ENCODE measurements around the gene EFCAB6. TPM values are rescaled to one million over a fixed set of nuclear protein-coding genes. Genes with fewer than 3 reads are reported as not detected.

Gene EFCAB6
- total and polyA plus RNA-seq, 2 donors (not counting 3 experiments of a cell fraction or from before 2014, with no cell fraction given), result 0.07 to 0.31 TPM

DNA sequence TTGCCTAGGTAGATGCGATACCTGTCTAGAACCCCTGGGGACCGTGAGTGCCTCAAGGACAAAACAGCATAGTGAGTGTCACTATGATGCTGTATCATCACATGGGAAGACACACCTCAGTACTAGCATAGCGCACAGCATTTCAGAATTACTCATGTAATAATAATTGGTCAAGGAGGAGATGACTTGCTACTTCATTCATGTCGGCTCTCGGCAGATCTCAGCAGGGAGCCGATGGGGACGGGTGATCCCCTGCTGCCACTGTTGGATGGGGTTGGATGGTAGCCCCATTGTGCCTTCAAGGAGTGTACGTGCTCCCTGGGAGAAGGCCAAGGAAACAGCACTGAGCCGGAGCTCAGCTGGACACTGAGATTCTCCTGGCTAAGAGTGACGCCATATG, 186.9 kb downstream of the EFCAB6 start:
- no peaks in the 10 kb centered on the region for H3K9me1 ChIP-seq (replicated peaks; ENCODE audit: control insufficient read depth, extremely low read depth, insufficient read depth, low read length)
- H3K27me3 ChIP-seq (ENCODE audit: control insufficient read depth in 2 of 2, insufficient read depth in 2 of 2, low read length in 2 of 2), result no peaks in the 10 kb centered on the region
- H3K4me1 ChIP-seq (ENCODE audit: control insufficient read depth, extremely low read depth, insufficient read depth, low read length), result no peaks in the 10 kb centered on the region
- H3K36me3 ChIP-seq (ENCODE audit: control insufficient read depth in 2 of 2, extremely low read depth in 1 of 2, insufficient read depth in 2 of 2, low read length in 2 of 2), result no peaks in the 10 kb centered on the region
- no peak overlapping the region for H3K27ac ChIP-seq (ENCODE audit: insufficient read depth, low read depth, low read length)
- no peaks in the 10 kb centered on the region for H3K79me2 ChIP-seq (ENCODE audit: control insufficient read depth, insufficient read depth, low read length)
- intact Hi-C loops (cut with micrococcal nuclease) (no loop called here), dilution Hi-C loops (cut with MboI; ENCODE audit: extremely low pct_ligation_motif_present, low sequenced_read_pairs) (no loop called here)
- no peak overlapping the region for H2AFZ ChIP-seq (ENCODE audit: low read depth, low read length)
- CTCF ChIA-PET, result no interaction called here
- H3K4me2 ChIP-seq (ENCODE audit: insufficient read depth, low read length), result no peak overlapping the region
- no peak overlapping the region for H3K9ac ChIP-seq (replicated peaks; ENCODE audit: extremely low read depth, insufficient read depth, low read length)
- DNase-seq (ENCODE audit: low read depth, low spot score) (no peak), FAIRE-seq (no peak)
- POLR2A ChIA-PET, result no interaction called here
- no peaks in the 10 kb centered on the region for H4K20me1 ChIP-seq (replicated peaks; ENCODE audit: control insufficient read depth, extremely low read depth, insufficient read depth, low read length)
- TF ChIP-seq, protein P1, sequence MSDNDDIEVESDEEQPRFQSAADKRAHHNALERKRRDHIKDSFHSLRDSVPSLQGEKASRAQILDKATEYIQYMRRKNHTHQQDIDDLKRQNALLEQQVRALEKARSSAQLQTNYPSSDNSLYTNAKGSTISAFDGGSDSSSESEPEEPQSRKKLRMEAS (IDR thresholded peaks at IDR 0.05; ENCODE audit: insufficient read depth, insufficient read length), result no peak
- no peak for TF ChIP-seq POLR2A (IDR thresholded peaks at IDR 0.05; ENCODE audit: low read depth, low read length)
- TF ChIP-seq, protein P2, sequence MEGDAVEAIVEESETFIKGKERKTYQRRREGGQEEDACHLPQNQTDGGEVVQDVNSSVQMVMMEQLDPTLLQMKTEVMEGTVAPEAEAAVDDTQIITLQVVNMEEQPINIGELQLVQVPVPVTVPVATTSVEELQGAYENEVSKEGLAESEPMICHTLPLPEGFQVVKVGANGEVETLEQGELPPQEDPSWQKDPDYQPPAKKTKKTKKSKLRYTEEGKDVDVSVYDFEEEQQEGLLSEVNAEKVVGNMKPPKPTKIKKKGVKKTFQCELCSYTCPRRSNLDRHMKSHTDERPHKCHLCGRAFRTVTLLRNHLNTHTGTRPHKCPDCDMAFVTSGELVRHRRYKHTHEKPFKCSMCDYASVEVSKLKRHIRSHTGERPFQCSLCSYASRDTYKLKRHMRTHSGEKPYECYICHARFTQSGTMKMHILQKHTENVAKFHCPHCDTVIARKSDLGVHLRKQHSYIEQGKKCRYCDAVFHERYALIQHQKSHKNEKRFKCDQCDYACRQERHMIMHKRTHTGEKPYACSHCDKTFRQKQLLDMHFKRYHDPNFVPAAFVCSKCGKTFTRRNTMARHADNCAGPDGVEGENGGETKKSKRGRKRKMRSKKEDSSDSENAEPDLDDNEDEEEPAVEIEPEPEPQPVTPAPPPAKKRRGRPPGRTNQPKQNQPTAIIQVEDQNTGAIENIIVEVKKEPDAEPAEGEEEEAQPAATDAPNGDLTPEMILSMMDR (IDR thresholded peaks at IDR 0.05; ENCODE audit: extremely low read depth in 1 of 2, insufficient read depth in 1 of 2, low read depth in 1 of 2, low read length in 2 of 2), result no peak
- no peak for TF ChIP-seq POLR2AphosphoS5 (IDR thresholded peaks at IDR 0.05; ENCODE audit: insufficient read depth, low read depth, low read length)
- TF ChIP-seq GATA2 (IDR thresholded peaks at IDR 0.05; ENCODE audit: insufficient read depth, insufficient read length, low read depth, low read length), result no peak
- no peak for TF ChIP-seq JUN (IDR thresholded peaks at IDR 0.05; ENCODE audit: borderline replicate concordance, insufficient read depth, insufficient read length, low read depth)
- TF ChIP-seq MYC (IDR thresholded peaks at IDR 0.05; ENCODE audit: low read depth, low read length), result no peak
- no peak for TF ChIP-seq EZH2 (IDR thresholded peaks at IDR 0.05; ENCODE audit: borderline replicate concordance, low read depth, low read length, severe bottlenecking)
- TF ChIP-seq FOS (IDR thresholded peaks at IDR 0.05; ENCODE audit: borderline replicate concordance, insufficient read depth, low read length), result no peak
- H3K9me3 ChIP-seq (replicated peaks; ENCODE audit: control insufficient read depth, insufficient read depth, low read length), result no peaks in the 10 kb centered on the region
- no TSS peak for BruUV-seq (replicated peaks)
- H3K4me3 ChIP-seq (replicated peaks in 1 of 3; ENCODE audit: insufficient read depth in 1 of 3, low read depth in 1 of 3, low read length in 3 of 3), result no peak overlapping the region

Data from endothelial cell of umbilical vein (primary cell).